Right lobe of liver (tissue), 4 donors: ENCODE measurements around the gene FYTTD1.

ENCODE experiments used
- POLR2A ChIP-seq: fragments of 450-650 bp; IDR thresholded peaks from one replicate; pipeline ENCODE4 v1.6.1; 2017; ENCODE audit warnings: antibody characterized with exemption, mild to moderate bottlenecking
- TF ChIP-seq, protein P1 (sequence below), 4 donors: fragments of 200-600 bp in 3 of 4; fragments of 450-650 bp in 1 of 4; IDR thresholded peaks; one replicate each; pipeline versions ENCODE4 v1.5.1 to v1.8.0; 2016 to 2022; ENCODE audit warnings: antibody characterized with exemption in 4 of 4, mild to moderate bottlenecking in 2 of 4
- donor health status: DM: no; HTN: no; CAD: no.
- donor health status: DM: no; HTN: no; CAD: no.
- donor health status: DM: no; HTN: yes; CAD: no.

- no peak for TF ChIP-seq POLR2A
- TF ChIP-seq, protein P1, sequence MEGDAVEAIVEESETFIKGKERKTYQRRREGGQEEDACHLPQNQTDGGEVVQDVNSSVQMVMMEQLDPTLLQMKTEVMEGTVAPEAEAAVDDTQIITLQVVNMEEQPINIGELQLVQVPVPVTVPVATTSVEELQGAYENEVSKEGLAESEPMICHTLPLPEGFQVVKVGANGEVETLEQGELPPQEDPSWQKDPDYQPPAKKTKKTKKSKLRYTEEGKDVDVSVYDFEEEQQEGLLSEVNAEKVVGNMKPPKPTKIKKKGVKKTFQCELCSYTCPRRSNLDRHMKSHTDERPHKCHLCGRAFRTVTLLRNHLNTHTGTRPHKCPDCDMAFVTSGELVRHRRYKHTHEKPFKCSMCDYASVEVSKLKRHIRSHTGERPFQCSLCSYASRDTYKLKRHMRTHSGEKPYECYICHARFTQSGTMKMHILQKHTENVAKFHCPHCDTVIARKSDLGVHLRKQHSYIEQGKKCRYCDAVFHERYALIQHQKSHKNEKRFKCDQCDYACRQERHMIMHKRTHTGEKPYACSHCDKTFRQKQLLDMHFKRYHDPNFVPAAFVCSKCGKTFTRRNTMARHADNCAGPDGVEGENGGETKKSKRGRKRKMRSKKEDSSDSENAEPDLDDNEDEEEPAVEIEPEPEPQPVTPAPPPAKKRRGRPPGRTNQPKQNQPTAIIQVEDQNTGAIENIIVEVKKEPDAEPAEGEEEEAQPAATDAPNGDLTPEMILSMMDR (IDR thresholded peaks at IDR 0.05), result no peak
These were observed 85.8 kb downstream of the FYTTD1 start for GRCh38 chr3:197835509-197835908.
